WTC11 (cell line): ENCODE data around the gene ZNF814. TPM values are rescaled to one million over a fixed set of nuclear protein-coding genes. Genes with fewer than 3 reads are reported as not detected.

Experiments
- ATAC-seq: fragments of 200-7000 bp; cut with Tn5 transposase; 2 replicates; pipeline ENCODE4 v1.10.0; 2021; ENCODE audit warnings: mild to moderate bottlenecking, moderate library complexity
- CTCF ChIA-PET: fragments of 300-600 bp; sonication (Branson Sonifier 250); formaldehyde crosslinking; loops from one replicate; lab custom pipeline; 2021; ENCODE audit warnings: antibody characterized with exemption; lab: Charles Lee
- POLR2A ChIA-PET: fragments of 350-600 bp; sonication (Branson Sonifier 250); formaldehyde crosslinking; loops from one replicate; lab custom pipeline; 2021; ENCODE audit warnings: antibody characterized with exemption; lab: Charles Lee
- DNase-seq: peaks from one replicate; pipeline ENCODE4 v3.0.0; 2021; ENCODE audit warnings: low spot score
- H3K27ac Mint-ChIP-seq: 2 replicates; pipeline ENCODE4 v1.8.0; 2021; ENCODE audit warnings: mixed read lengths
- H3K27me3 Mint-ChIP-seq: 2 replicates; pipeline ENCODE4 v1.8.0; 2021; ENCODE audit warnings: low read depth, mild to moderate bottlenecking, moderate library complexity, mixed read lengths
- H3K36me3 Mint-ChIP-seq: 2 replicates; pipeline ENCODE4 v1.8.0; 2021; ENCODE audit warnings: mixed read lengths
- H3K4me1 Mint-ChIP-seq: 2 replicates; pipeline ENCODE4 v1.8.0; 2022; ENCODE audit warnings: mixed read lengths
- H3K4me3 Mint-ChIP-seq: 2 replicates; pipeline ENCODE4 v1.8.0; 2021; ENCODE audit warnings: mild to moderate bottlenecking, moderate library complexity, mixed read lengths
- H3K9me3 Mint-ChIP-seq: 2 replicates; pipeline ENCODE4 v1.8.0; 2021; ENCODE audit warnings: mixed read lengths
- ARID4B ChIP-seq: sonication (generic); formaldehyde crosslinking; IDR thresholded peaks from 2 replicates; pipeline ENCODE4 v1.8.0; 2023; ENCODE audit warnings: missing genetic modification reagents, mild to moderate bottlenecking, borderline replicate concordance
- E2F1 ChIP-seq: sonication (generic); formaldehyde crosslinking; IDR thresholded peaks from 2 replicates; pipeline ENCODE4 v1.8.0; 2022; ENCODE audit warnings: mild to moderate bottlenecking, missing genetic modification reagents
- EMX1 ChIP-seq: fragments of 250-450 bp; sonication (Bioruptor Pico); IDR thresholded peaks from 2 replicates; pipeline ENCODE4 v1.8.0; 2021; ENCODE audit warnings: mild to moderate bottlenecking
- ETV6 ChIP-seq: sonication (generic); formaldehyde crosslinking; IDR thresholded peaks from 2 replicates; pipeline ENCODE4 v1.8.1; 2022; ENCODE audit warnings: mild to moderate bottlenecking, missing genetic modification reagents
- FOXK1 ChIP-seq: sonication (generic); formaldehyde crosslinking; IDR thresholded peaks from 2 replicates; pipeline ENCODE4 v1.8.0; 2022; ENCODE audit warnings: mild to moderate bottlenecking, moderate library complexity, missing genetic modification reagents
- FOXP1 ChIP-seq: sonication (generic); formaldehyde crosslinking; IDR thresholded peaks from 2 replicates; pipeline ENCODE4 v1.8.0; 2022; ENCODE audit warnings: missing genetic modification reagents, mild to moderate bottlenecking, moderate library complexity, borderline replicate concordance
- FOXP4 ChIP-seq: sonication (generic); formaldehyde crosslinking; IDR thresholded peaks from 2 replicates; pipeline ENCODE4 v1.8.0; 2022; ENCODE audit warnings: mild to moderate bottlenecking, missing genetic modification reagents
- GABPB1 ChIP-seq: sonication (generic); formaldehyde crosslinking; IDR thresholded peaks from 2 replicates; pipeline ENCODE4 v1.8.1; 2023; ENCODE audit warnings: mild to moderate bottlenecking, missing genetic modification reagents
- HMGXB4 ChIP-seq: sonication (generic); formaldehyde crosslinking; IDR thresholded peaks from 2 replicates; pipeline ENCODE4 v1.8.1; 2023; ENCODE audit warnings: mild to moderate bottlenecking, moderate library complexity, missing genetic modification reagents
- IRF1 ChIP-seq: sonication (generic); formaldehyde crosslinking; IDR thresholded peaks from 2 replicates; pipeline ENCODE4 v1.8.0; 2023; ENCODE audit warnings: missing genetic modification reagents
- JAZF1 ChIP-seq: fragments of 250-450 bp; sonication (Bioruptor Pico); IDR thresholded peaks from 2 replicates; pipeline ENCODE4 v1.9.0; 2021; ENCODE audit warnings: moderate library complexity, mild to moderate bottlenecking, inconsistent platforms
- MAX ChIP-seq: sonication (generic); formaldehyde crosslinking; IDR thresholded peaks from 2 replicates; pipeline ENCODE4 v1.8.0; 2022; ENCODE audit warnings: mild to moderate bottlenecking, missing genetic modification reagents
- NFYB ChIP-seq: sonication (generic); formaldehyde crosslinking; conservative IDR thresholded peaks from 2 replicates; pipeline ENCODE4 v1.8.0; 2022; ENCODE audit warnings: low read depth, missing genetic modification reagents
- NR1H2 ChIP-seq: sonication (generic); formaldehyde crosslinking; IDR thresholded peaks from 2 replicates; pipeline ENCODE4 v1.9.0; 2021; ENCODE audit warnings: mild to moderate bottlenecking, moderate library complexity, missing genetic modification reagents
- TEAD4 ChIP-seq: sonication (generic); formaldehyde crosslinking; IDR thresholded peaks from 2 replicates; pipeline ENCODE4 v1.8.0; 2022; ENCODE audit warnings: mild to moderate bottlenecking, missing genetic modification reagents
- ZNF232 ChIP-seq: sonication (generic); formaldehyde crosslinking; IDR thresholded peaks from 2 replicates; pipeline ENCODE4 v1.8.0; 2022; ENCODE audit warnings: mild to moderate bottlenecking, missing genetic modification reagents
- ZNF281 ChIP-seq: sonication (generic); formaldehyde crosslinking; IDR thresholded peaks from 2 replicates; pipeline ENCODE4 v1.8.0; 2023; ENCODE audit warnings: mild to moderate bottlenecking, missing genetic modification reagents
- ZNF425 ChIP-seq: fragments of 250-450 bp; sonication (Bioruptor Pico); conservative IDR thresholded peaks from 2 replicates; pipeline ENCODE4 v1.9.0; 2021; ENCODE audit warnings: mild to moderate bottlenecking
- total RNA-seq: library from RNA; stranded (reverse); gene quantifications from 3 replicates; pipeline ENCODE4 v1.2.3, GENCODE V29; 2021

Gene ZNF814
- total RNA-seq, 1 experiment from 2014 or later = 60.7 TPM

GRCh38 chr19:57819475-57820148 lies 69.2 kb downstream of the ZNF814 start:
- Mint-ChIP-seq H3K36me3 (peaks cover 13% of the 10 kb centered on the region), H3K27ac (peak overlapping the region; percentile 96), H3K9me3 (no peaks in the 10 kb centered on the region), H3K27me3 (no peaks in the 10 kb centered on the region), H3K4me1 (peaks cover 60% of the 10 kb centered on the region), H3K4me3 (peak overlapping the region; percentile 97)
- DNase-seq (peak; percentile 78), ATAC-seq (peak; percentile 79)
- TF ChIP-seq ZNF425 = no peak
- TF ChIP-seq ZNF232 (CRISPR knock-in tag) = no peak
- 0 out of 2 replicates have a peak, but pooled peaks have one; percentile 14 for TF ChIP-seq ETV6 (CRISPR knock-in tag)
- TF ChIP-seq MAX (CRISPR knock-in tag) = peak; percentile 89
- peak; percentile 83 for TF ChIP-seq NFYB
- peak; percentile 27; the same call in 1 of the 2 replicates for TF ChIP-seq GABPB1 (CRISPR knock-in tag)
- no peak for TF ChIP-seq IRF1 (CRISPR knock-in tag)
- no peak for TF ChIP-seq EMX1 (CRISPR knock-in tag)
- no peak for TF ChIP-seq TEAD4 (CRISPR knock-in tag)
- peak; percentile 65; the same call in 1 of the 2 replicates for TF ChIP-seq ARID4B (CRISPR knock-in tag)
- peak; percentile 42; the same call in 1 of the 2 replicates for TF ChIP-seq FOXP1 (CRISPR knock-in tag)
- TF ChIP-seq ZNF281 (CRISPR knock-in tag) = no peak
- peak; percentile 16; the same call in 1 of the 2 replicates for TF ChIP-seq FOXP4 (CRISPR knock-in tag)
- no peak for TF ChIP-seq JAZF1
- TF ChIP-seq FOXK1 (CRISPR knock-in tag) = 0 out of 2 replicates have a peak, but pooled peaks have one; percentile 35
- TF ChIP-seq NR1H2 (CRISPR knock-in tag) = no peak
- TF ChIP-seq E2F1 (CRISPR knock-in tag) = no peak
- TF ChIP-seq HMGXB4 (CRISPR knock-in tag) = peak; percentile 70; the same call in 1 of the 2 replicates
- ChIA-PET CTCF (interaction anchor here (0.6 to 2.6 kb wide), 9 partner anchors 9 to 116 kb away, joined by 3 to 12 read pairs (median 5); partner anchors contain the start of genes ZNF154, ZNF418, ZNF586 and ZNF587B), POLR2A (interaction anchor here (0.6 to 2.3 kb wide), 10 partner anchors 11 to 116 kb away, joined by 3 to 10 read pairs (median 4); partner anchors contain the start of genes ZNF154, ZNF418, ZNF586 and ZNF587B)
